ENCODE results near the gene USP26.
"Not testable (repeated sequence)": the region's sequence is repeated elsewhere in the genome, so short reads cannot be mapped to it uniquely, and the experiment has no call there.

USP26 gene

DNA sequence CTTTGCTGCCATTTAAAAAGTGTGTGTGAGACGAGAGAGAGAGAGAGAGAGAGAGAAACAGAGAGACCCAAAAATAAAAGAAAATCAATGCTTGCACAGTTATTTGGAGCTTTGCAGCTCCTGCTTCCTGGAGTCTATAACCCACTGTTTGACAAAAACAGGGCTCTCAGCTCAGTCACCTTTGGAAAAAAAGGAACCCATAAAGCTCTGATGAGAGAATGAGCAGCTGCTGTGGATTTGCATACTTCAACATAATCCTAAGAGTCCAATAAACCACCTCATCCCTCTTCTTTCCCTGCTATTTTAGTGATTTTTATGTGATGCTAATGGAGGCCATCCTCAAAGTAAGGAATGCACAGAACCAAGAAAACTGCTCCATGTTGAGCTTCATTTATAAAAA is 50.3 kb downstream of the USP26 start:
- no peak overlapping the region for H2AFZ ChIP-seq (ENCODE audit: low read length)
- H3F3A ChIP-seq (ENCODE audit: insufficient read depth, low read length) = no peaks in the 10 kb centered on the region
- H4K20me1 ChIP-seq (ENCODE audit: insufficient read depth, low read length) = no peaks in the 10 kb centered on the region
- TF ChIP-seq, protein P1, sequence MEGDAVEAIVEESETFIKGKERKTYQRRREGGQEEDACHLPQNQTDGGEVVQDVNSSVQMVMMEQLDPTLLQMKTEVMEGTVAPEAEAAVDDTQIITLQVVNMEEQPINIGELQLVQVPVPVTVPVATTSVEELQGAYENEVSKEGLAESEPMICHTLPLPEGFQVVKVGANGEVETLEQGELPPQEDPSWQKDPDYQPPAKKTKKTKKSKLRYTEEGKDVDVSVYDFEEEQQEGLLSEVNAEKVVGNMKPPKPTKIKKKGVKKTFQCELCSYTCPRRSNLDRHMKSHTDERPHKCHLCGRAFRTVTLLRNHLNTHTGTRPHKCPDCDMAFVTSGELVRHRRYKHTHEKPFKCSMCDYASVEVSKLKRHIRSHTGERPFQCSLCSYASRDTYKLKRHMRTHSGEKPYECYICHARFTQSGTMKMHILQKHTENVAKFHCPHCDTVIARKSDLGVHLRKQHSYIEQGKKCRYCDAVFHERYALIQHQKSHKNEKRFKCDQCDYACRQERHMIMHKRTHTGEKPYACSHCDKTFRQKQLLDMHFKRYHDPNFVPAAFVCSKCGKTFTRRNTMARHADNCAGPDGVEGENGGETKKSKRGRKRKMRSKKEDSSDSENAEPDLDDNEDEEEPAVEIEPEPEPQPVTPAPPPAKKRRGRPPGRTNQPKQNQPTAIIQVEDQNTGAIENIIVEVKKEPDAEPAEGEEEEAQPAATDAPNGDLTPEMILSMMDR (IDR thresholded peaks at IDR 0.05; ENCODE audit: low read length) = no peak
- no peak for TF ChIP-seq EZH2 (IDR thresholded peaks at IDR 0.05; ENCODE audit: borderline replicate concordance, low read length)
- no peaks in the 10 kb centered on the region for H3K9me3 ChIP-seq (ENCODE audit: low read length)
- no peaks in the 10 kb centered on the region for H3K4me1 ChIP-seq (ENCODE audit: insufficient read depth, low read length, severe bottlenecking)
- H3K27me3 ChIP-seq (ENCODE audit: insufficient read depth, low read length) = no peaks in the 10 kb centered on the region
- no peak overlapping the region for H3K27ac ChIP-seq (ENCODE audit: low read depth, low read length, poor library complexity, severe bottlenecking)
- no peaks in the 10 kb centered on the region for H3K79me2 ChIP-seq (ENCODE audit: insufficient read depth, low read length)
- no peaks in the 10 kb centered on the region for H3K36me3 ChIP-seq (ENCODE audit: insufficient read depth, low read length)
- no peaks in the 10 kb centered on the region for H3K9me2 ChIP-seq (ENCODE audit: low read depth, low read length)
- no peak overlapping the region for H3K9ac ChIP-seq (ENCODE audit: low read length)
- H3K4me2 ChIP-seq (ENCODE audit: low read length) = no peak overlapping the region
- no peak overlapping the region for H3K4me3 ChIP-seq (ENCODE audit: low read depth, low read length, poor library complexity, severe bottlenecking)

DNA sequence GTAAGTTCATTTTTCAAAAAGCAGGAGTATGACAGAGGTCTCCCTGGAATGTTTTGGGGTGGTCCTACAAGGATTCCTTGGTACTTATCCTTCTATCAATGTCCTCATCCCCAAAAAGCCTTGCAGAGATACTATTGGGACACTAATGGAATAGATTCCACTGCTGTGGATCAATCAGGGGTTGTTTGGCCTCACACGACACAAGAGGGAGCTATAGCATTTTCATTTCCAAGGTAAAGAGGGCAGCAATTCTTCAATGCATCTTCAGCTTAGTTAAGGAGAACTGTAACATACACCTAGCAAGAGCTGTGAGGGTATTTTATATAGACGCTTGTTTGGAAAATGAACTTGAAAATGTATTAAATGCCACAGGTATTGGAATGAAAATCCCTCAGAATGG is 50.9 kb downstream of the USP26 start:
- no peaks in the 10 kb centered on the region for H4K20me1 ChIP-seq (ENCODE audit: insufficient read depth, low read length)
- H3K36me3 ChIP-seq (ENCODE audit: insufficient read depth, low read length) = no peaks in the 10 kb centered on the region
- H3K27me3 ChIP-seq (ENCODE audit: insufficient read depth, low read length) = no peaks in the 10 kb centered on the region
- H3K4me2 ChIP-seq (ENCODE audit: low read length) = no peak overlapping the region
- H3F3A ChIP-seq (ENCODE audit: insufficient read depth, low read length) = no peaks in the 10 kb centered on the region
- no peaks in the 10 kb centered on the region for H3K79me2 ChIP-seq (ENCODE audit: insufficient read depth, low read length)
- no peak overlapping the region for H3K27ac ChIP-seq (ENCODE audit: low read depth, low read length, poor library complexity, severe bottlenecking)
- no peak overlapping the region for H3K4me3 ChIP-seq (ENCODE audit: low read depth, low read length, poor library complexity, severe bottlenecking)
- H3K4me1 ChIP-seq (ENCODE audit: insufficient read depth, low read length, severe bottlenecking) = no peaks in the 10 kb centered on the region
- TF ChIP-seq EZH2 (IDR thresholded peaks at IDR 0.05; ENCODE audit: borderline replicate concordance, low read length) = no peak
- TF ChIP-seq, protein P1 (IDR thresholded peaks at IDR 0.05; ENCODE audit: low read length) = peak; percentile 33; the same call in 1 of the 2 replicates
- H3K9ac ChIP-seq (ENCODE audit: low read length) = no peak overlapping the region
- H3K9me3 ChIP-seq (ENCODE audit: low read length) = no peaks in the 10 kb centered on the region
- no peak overlapping the region for H2AFZ ChIP-seq (ENCODE audit: low read length)
- H3K9me2 ChIP-seq (ENCODE audit: low read depth, low read length) = no peaks in the 10 kb centered on the region

DNA sequence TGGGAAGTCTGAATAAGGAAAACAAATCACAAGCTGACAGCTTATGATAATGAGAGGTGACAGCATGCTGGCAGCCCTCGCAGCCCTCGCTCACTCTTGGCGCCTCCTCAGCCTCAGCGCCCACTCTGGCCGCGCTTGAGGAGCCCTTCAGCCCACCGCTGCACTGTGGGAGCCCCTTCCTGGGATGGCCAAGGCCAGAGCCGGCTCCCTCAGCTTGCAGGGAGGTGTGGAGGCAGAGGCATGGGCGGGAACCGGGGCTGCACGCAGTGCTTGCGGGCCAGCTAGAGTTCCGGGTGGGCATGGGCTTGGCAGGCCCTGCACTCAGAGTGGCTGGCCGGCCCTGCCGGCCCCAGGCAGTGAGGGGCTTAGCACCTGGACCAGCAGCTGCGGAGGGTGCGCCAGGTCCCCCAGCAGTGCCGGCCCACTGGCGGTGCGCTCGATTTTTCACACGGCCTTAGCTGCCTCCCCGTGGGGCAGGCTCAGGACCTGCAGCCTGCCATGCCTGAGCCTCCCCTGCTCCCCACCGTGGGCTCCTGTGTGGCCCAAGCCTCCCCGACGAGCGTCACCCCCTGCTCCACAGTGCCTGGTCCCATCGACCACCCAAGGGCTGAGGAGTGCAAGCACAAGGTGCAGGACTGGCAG is 52.6 kb downstream of the USP26 start:
- not testable (repeated sequence) for H3K27ac ChIP-seq (ENCODE audit: low read depth, low read length, poor library complexity, severe bottlenecking); H3K4me2 ChIP-seq (ENCODE audit: low read length); H3K9me3 ChIP-seq (ENCODE audit: low read length); H2AFZ ChIP-seq (ENCODE audit: low read length); H3K4me3 ChIP-seq (ENCODE audit: low read depth, low read length, poor library complexity, severe bottlenecking); H3K4me1 ChIP-seq (ENCODE audit: insufficient read depth, low read length, severe bottlenecking); H3K27me3 ChIP-seq (ENCODE audit: insufficient read depth, low read length); H4K20me1 ChIP-seq (ENCODE audit: insufficient read depth, low read length); H3F3A ChIP-seq (ENCODE audit: insufficient read depth, low read length); H3K79me2 ChIP-seq (ENCODE audit: insufficient read depth, low read length); H3K9ac ChIP-seq (ENCODE audit: low read length); H3K9me2 ChIP-seq (ENCODE audit: low read depth, low read length); H3K36me3 ChIP-seq (ENCODE audit: insufficient read depth, low read length)

DNA sequence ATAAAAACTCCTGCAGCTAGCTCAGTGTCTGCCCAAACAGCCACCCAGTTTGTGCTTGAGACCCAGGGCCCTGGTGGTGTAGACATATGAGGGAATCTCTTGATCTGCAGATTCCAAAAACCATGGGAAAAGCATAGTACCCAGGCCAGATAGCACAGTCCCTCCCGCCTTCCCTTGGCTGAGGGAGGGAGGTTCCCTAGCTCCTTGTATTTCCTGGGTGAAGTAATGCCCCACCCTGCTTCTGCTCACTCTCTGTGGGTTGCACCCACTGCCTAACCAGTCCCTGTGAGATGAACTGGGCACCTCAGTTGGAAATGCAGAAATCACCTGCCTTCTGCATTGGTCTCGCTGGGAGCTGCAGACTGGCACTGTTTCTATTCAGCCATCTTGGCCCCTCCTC is 54.6 kb downstream of the USP26 start:
- H3K9me2 ChIP-seq (ENCODE audit: low read depth, low read length) = no peaks in the 10 kb centered on the region
- no peak overlapping the region for H3K4me2 ChIP-seq (ENCODE audit: low read length)
- no peaks in the 10 kb centered on the region for H4K20me1 ChIP-seq (ENCODE audit: insufficient read depth, low read length)
- H3F3A ChIP-seq (ENCODE audit: insufficient read depth, low read length) = no peaks in the 10 kb centered on the region
- TF ChIP-seq, protein P1 (IDR thresholded peaks at IDR 0.05; ENCODE audit: low read length) = no peak
- no peak for TF ChIP-seq EZH2 (IDR thresholded peaks at IDR 0.05; ENCODE audit: borderline replicate concordance, low read length)
- H3K36me3 ChIP-seq (ENCODE audit: insufficient read depth, low read length) = no peaks in the 10 kb centered on the region
- H3K27ac ChIP-seq (ENCODE audit: low read depth, low read length, poor library complexity, severe bottlenecking) = no peak overlapping the region
- no peak overlapping the region for H2AFZ ChIP-seq (ENCODE audit: low read length)
- H3K9ac ChIP-seq (ENCODE audit: low read length) = no peak overlapping the region
- H3K27me3 ChIP-seq (ENCODE audit: insufficient read depth, low read length) = no peaks in the 10 kb centered on the region
- H3K9me3 ChIP-seq (ENCODE audit: low read length) = no peaks in the 10 kb centered on the region
- H3K4me1 ChIP-seq (ENCODE audit: insufficient read depth, low read length, severe bottlenecking) = no peaks in the 10 kb centered on the region
- no peak overlapping the region for H3K4me3 ChIP-seq (ENCODE audit: low read depth, low read length, poor library complexity, severe bottlenecking)
- H3K79me2 ChIP-seq (ENCODE audit: insufficient read depth, low read length) = no peaks in the 10 kb centered on the region

Data from OCI-LY1 (cell line).